GM12873 (cell line): ENCODE results near the gene TM2D1.

Experiments
- CTCF ChIP-seq: IDR thresholded peaks from 2 replicates; pipeline ENCODE4 v1.5.1; 2012; ENCODE audit warnings: low read depth, mild to moderate bottlenecking, moderate library complexity, low read length, control low read depth; ENCODE audit not compliant: insufficient read depth; ENCODE audit errors: missing control alignments

The TM2D1 gene

GRCh38 chr1:61639608-61640336, 85.2 kb downstream of the TM2D1 start:
- no peak for TF ChIP-seq CTCF

- TF ChIP-seq CTCF: no peak
These were observed 85.9 kb downstream of the TM2D1 start for GRCh38 chr1:61638911-61639605.

GRCh38 chr1:61638296-61638695, 86.6 kb downstream of the TM2D1 start:
- TF ChIP-seq CTCF: no peak

GRCh38 chr1:61637470-61637869, 87.5 kb downstream of the TM2D1 start:
- no peak for TF ChIP-seq CTCF

GRCh38 chr1:61636814-61637213, 88.1 kb downstream of the TM2D1 start:
- no peak for TF ChIP-seq CTCF

- no peak for TF ChIP-seq CTCF
These were observed 88.6 kb downstream of the TM2D1 start for GRCh38 chr1:61636376-61636775.

- TF ChIP-seq CTCF: no peak
These were observed 89.4 kb downstream of the TM2D1 start for GRCh38 chr1:61635557-61635956.
